Testis (tissue), 2 donors: ENCODE data around the gene KIDINS220.

Experiments used
- CTCF ChIP-seq, 3 experiments: fragments of 450-650 bp in 2 of 3; fragments of 200-600 bp in 1 of 3; sonication (generic) in 1 of 3; IDR thresholded peaks; one replicate each; pipeline ENCODE4 v1.5.1; 2016 to 2019; ENCODE audit warnings: antibody characterized with exemption in 3 of 3, mild to moderate bottlenecking in 2 of 3, moderate library complexity in 1 of 3
- POLR2A ChIP-seq: fragments of 450-650 bp; IDR thresholded peaks from one replicate; pipeline ENCODE4 v1.6.1; 2017; ENCODE audit warnings: antibody characterized with exemption, mild to moderate bottlenecking, moderate library complexity

GRCh38 chr2:8714283-8714682 is 123.1 kb downstream of the KIDINS220 start:
- TF ChIP-seq CTCF (IDR thresholded peaks at IDR 0.05) (no peak), POLR2A (no peak)
